GM18508 (cell line): ENCODE results near the gene NT5DC1.

ENCODE experiments used
- ATAC-seq: cut with Tn5 transposase; IDR thresholded peaks from one replicate; pipeline ENCODE4 v1.9.1; 2021; ENCODE audit warnings: moderate number of reproducible peaks; ENCODE audit not compliant: insufficient read depth, unreplicated experiment

Gene NT5DC1

GRCh38 chr6:116127771-116128493 is 27.3 kb downstream of the NT5DC1 start:
- ATAC-seq = no peak

GRCh38 chr6:116133453-116133852 is 32.8 kb downstream of the NT5DC1 start:
- no peak for ATAC-seq

- ATAC-seq = no peak
These were observed 35.7 kb downstream of the NT5DC1 start for GRCh38 chr6:116136373-116136772.

- no peak for ATAC-seq
These were observed 36.3 kb downstream of the NT5DC1 start for GRCh38 chr6:116136933-116137340.

- ATAC-seq = no peak
These were observed 39.3 kb downstream of the NT5DC1 start for GRCh38 chr6:116139917-116140316.

GRCh38 chr6:116144605-116145004 is 44.0 kb downstream of the NT5DC1 start:
- ATAC-seq = no peak

- no peak for ATAC-seq
These were observed 45.4 kb downstream of the NT5DC1 start for GRCh38 chr6:116145803-116146675.

GRCh38 chr6:116152620-116153019 is 52.0 kb downstream of the NT5DC1 start:
- no peak for ATAC-seq

- no peak for ATAC-seq
These were observed 54.2 kb downstream of the NT5DC1 start for GRCh38 chr6:116154887-116155286.

GRCh38 chr6:116156405-116157326 is 56.0 kb downstream of the NT5DC1 start:
- no peak for ATAC-seq

- no peak for ATAC-seq
These were observed 56.7 kb downstream of the NT5DC1 start for GRCh38 chr6:116157391-116157790.

- ATAC-seq = no peak
These were observed 58.0 kb downstream of the NT5DC1 start for GRCh38 chr6:116158641-116159040.

- ATAC-seq = no peak
These were observed 59.3 kb downstream of the NT5DC1 start for GRCh38 chr6:116159782-116160524.

- no peak for ATAC-seq
These were observed 64.9 kb downstream of the NT5DC1 start for GRCh38 chr6:116165596-116165995.

GRCh38 chr6:116166369-116166768 is 65.7 kb downstream of the NT5DC1 start:
- ATAC-seq = no peak

GRCh38 chr6:116168148-116168547 is 67.5 kb downstream of the NT5DC1 start:
- ATAC-seq = no peak

- no peak for ATAC-seq
These were observed 69.2 kb downstream of the NT5DC1 start for GRCh38 chr6:116169880-116170279.

- ATAC-seq = no peak
These were observed 69.9 kb downstream of the NT5DC1 start for GRCh38 chr6:116170358-116171057.

- no peak for ATAC-seq
These were observed 73.3 kb downstream of the NT5DC1 start for GRCh38 chr6:116173928-116174327.
